MM.1S (cell line): ENCODE results near the gene CDH4.

Experiments
- DNase-seq: peaks from one replicate; pipeline ENCODE4 v3.0.0-alpha.2; 2015
- H2AFZ ChIP-seq: fragments of 300-600 bp; sonication (generic); 2 replicates; pipeline ENCODE4 v1.6.0; 2016; ENCODE audit warnings: antibody characterized with exemption, low read length
- H3F3A ChIP-seq: fragments of 300-600 bp; sonication (generic); 2 replicates; pipeline ENCODE4 v1.6.1; 2016; ENCODE audit warnings: mild to moderate bottlenecking, antibody characterized with exemption, low read length, moderate library complexity, mixed read lengths; ENCODE audit not compliant: insufficient read depth
- H3K27ac ChIP-seq: fragments of 300-600 bp; sonication (generic); 2 replicates; pipeline ENCODE4 v1.5.1; 2016; ENCODE audit warnings: mild to moderate bottlenecking, low read length
- H3K27me3 ChIP-seq: fragments of 300-600 bp; sonication (generic); replicated peaks from 2 replicates; pipeline ENCODE4 v1.6.0; 2016; ENCODE audit warnings: low read length; ENCODE audit not compliant: insufficient read depth
- H3K36me3 ChIP-seq: fragments of 300-600 bp; sonication (generic); replicated peaks from 2 replicates; pipeline ENCODE4 v1.6.1; 2016; ENCODE audit warnings: mild to moderate bottlenecking, low read length, mixed read lengths; ENCODE audit not compliant: insufficient read depth
- H3K4me1 ChIP-seq: fragments of 300-600 bp; sonication (generic); 2 replicates; pipeline ENCODE4 v1.6.1; 2016; ENCODE audit warnings: low read length, mixed read lengths
- H3K4me2 ChIP-seq: fragments of 300-600 bp; sonication (generic); 2 replicates; pipeline ENCODE4 v1.6.0; 2016; ENCODE audit warnings: low read depth, low read length
- H3K4me3 ChIP-seq: fragments of 300-600 bp; sonication (generic); 2 replicates; pipeline ENCODE4 v1.5.1; 2016; ENCODE audit warnings: low read length, mixed read lengths
- H3K79me2 ChIP-seq: fragments of 300-600 bp; sonication (generic); 2 replicates; pipeline ENCODE4 v1.6.1; 2016; ENCODE audit warnings: mixed run types, low read length, mixed read lengths
- H3K9ac ChIP-seq: fragments of 300-600 bp; sonication (generic); 2 replicates; pipeline ENCODE4 v1.6.1; 2016; ENCODE audit warnings: low read length, mixed read lengths
- H3K9me2 ChIP-seq: fragments of 300-600 bp; sonication (generic); replicated peaks from 2 replicates; pipeline ENCODE4 v1.6.1; 2016; ENCODE audit warnings: mild to moderate bottlenecking, low read length, mixed read lengths; ENCODE audit not compliant: insufficient read depth
- H3K9me3 ChIP-seq: fragments of 300-600 bp; sonication (generic); replicated peaks from 2 replicates; pipeline ENCODE4 v1.6.1; 2016; ENCODE audit warnings: mild to moderate bottlenecking, low read length, mixed read lengths; ENCODE audit not compliant: insufficient read depth
- H4K20me1 ChIP-seq: fragments of 300-600 bp; sonication (generic); 2 replicates; pipeline ENCODE4 v1.6.1; 2016; ENCODE audit warnings: mild to moderate bottlenecking, low read length, moderate library complexity, mixed read lengths; ENCODE audit not compliant: insufficient read depth
- EZH2 ChIP-seq: fragments of 300-600 bp; sonication (generic); optimal IDR thresholded peaks from 2 replicates; pipeline ENCODE3; 2017; ENCODE audit warnings: low read depth, mild to moderate bottlenecking, antibody characterized with exemption, low read length, mixed read lengths
- EZH2phosphoT487 ChIP-seq: fragments of 300-600 bp; sonication (generic); IDR thresholded peaks from 2 replicates; pipeline ENCODE4 v1.6.1; 2018; ENCODE audit warnings: antibody characterized with exemption, low read length
- TF ChIP-seq, protein P1 (sequence below): fragments of 300-600 bp; sonication (generic); IDR thresholded peaks from 2 replicates; pipeline ENCODE4 v1.5.1; 2016; ENCODE audit warnings: antibody characterized with exemption, low read length, mixed read lengths

CDH4 gene

DNA sequence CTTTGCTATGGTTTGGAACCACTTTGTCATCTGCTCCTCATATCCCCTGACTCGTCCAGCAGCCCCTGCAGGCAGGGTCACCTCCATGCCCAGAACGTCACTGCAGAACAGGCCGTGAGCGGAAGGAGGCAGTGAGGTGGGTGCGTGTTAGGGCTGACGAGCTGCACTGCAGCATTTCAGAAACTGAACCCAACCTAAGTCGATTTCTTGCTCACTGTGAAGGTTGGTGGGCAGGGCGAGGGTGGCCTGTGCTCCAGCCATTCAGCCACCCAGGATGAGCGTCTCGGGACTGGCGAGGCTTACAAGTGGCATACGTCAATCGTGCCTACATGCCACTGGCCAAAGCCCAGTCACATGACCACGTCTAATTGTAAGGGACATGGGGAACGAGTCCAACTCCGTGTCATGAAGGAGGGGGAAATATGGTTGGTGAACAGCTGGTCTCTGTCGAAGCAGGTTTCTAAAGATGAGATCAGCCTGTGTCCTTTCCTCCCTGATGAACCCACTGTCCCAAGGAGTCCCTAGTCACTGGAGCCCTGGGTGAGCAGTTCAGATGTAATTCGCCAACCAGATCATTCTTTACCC is 524.5 kb downstream of the CDH4 start:
- no peaks in the 10 kb centered on the region for H3K36me3 ChIP-seq
- H3K79me2 ChIP-seq: no peaks in the 10 kb centered on the region
- H2AFZ ChIP-seq: no peak overlapping the region
- H3K4me1 ChIP-seq: no peaks in the 10 kb centered on the region
- no peaks in the 10 kb centered on the region for H3K9me3 ChIP-seq
- no peaks in the 10 kb centered on the region for H4K20me1 ChIP-seq
- H3K4me3 ChIP-seq: no peak overlapping the region
- no peak for DNase-seq
- H3K9me2 ChIP-seq: no peaks in the 10 kb centered on the region
- no peaks in the 10 kb centered on the region for H3F3A ChIP-seq
- H3K27me3 ChIP-seq: peaks cover 85% of the 10 kb centered on the region
- no peak overlapping the region for H3K4me2 ChIP-seq
- H3K9ac ChIP-seq: no peak overlapping the region
- TF ChIP-seq EZH2 (no peak), EZH2phosphoT487 (no peak)
- TF ChIP-seq, protein P1, sequence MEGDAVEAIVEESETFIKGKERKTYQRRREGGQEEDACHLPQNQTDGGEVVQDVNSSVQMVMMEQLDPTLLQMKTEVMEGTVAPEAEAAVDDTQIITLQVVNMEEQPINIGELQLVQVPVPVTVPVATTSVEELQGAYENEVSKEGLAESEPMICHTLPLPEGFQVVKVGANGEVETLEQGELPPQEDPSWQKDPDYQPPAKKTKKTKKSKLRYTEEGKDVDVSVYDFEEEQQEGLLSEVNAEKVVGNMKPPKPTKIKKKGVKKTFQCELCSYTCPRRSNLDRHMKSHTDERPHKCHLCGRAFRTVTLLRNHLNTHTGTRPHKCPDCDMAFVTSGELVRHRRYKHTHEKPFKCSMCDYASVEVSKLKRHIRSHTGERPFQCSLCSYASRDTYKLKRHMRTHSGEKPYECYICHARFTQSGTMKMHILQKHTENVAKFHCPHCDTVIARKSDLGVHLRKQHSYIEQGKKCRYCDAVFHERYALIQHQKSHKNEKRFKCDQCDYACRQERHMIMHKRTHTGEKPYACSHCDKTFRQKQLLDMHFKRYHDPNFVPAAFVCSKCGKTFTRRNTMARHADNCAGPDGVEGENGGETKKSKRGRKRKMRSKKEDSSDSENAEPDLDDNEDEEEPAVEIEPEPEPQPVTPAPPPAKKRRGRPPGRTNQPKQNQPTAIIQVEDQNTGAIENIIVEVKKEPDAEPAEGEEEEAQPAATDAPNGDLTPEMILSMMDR: no peak
- no peak overlapping the region for H3K27ac ChIP-seq

DNA sequence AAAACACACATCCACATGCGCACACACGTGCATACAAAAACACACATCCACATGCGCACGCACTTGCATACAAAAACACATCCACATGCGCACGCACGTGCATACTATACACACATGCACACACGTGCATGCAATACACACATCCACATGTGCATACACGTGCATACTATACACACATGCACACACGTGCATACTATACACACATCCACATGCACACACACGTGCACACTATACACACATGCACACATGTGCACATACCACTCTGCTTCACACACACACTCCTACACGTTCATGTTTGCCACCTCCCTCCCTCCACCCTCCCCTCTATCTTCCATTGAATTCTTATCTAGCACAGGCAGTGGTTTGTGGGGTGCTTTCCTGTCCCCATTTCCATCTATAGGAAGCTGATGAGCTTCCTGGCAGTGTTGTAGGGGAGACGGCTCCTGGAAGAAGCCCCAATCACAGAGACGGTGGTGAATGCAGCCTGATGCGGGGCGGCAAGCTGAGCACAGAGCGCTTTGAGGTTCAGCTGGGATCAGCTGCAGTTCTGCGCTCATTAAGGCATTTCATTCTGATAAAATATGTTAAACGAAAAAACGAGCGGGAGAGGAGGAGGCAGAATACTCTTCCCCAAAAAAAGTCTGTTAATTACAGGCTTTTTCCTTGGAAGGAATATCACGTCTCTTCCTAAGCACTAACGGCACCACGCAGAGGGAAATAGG is 525.9 kb downstream of the CDH4 start:
- Histone ChIP-seq H3K36me3 (no peaks in the 10 kb centered on the region), H3K4me1 (no peaks in the 10 kb centered on the region), H4K20me1 (no peaks in the 10 kb centered on the region), H3F3A (no peaks in the 10 kb centered on the region), H2AFZ (no peak overlapping the region), H3K9me2 (no peaks in the 10 kb centered on the region), H3K4me3 (no peak overlapping the region), H3K27me3 (peaks cover 85% of the 10 kb centered on the region), H3K79me2 (no peaks in the 10 kb centered on the region), H3K9ac (no peak overlapping the region), H3K27ac (no peak overlapping the region), H3K9me3 (no peaks in the 10 kb centered on the region), H3K4me2 (no peak overlapping the region)
- TF ChIP-seq EZH2: no peak
- TF ChIP-seq, protein P1: no peak
- no peak for TF ChIP-seq EZH2phosphoT487
- no peak for DNase-seq

DNA sequence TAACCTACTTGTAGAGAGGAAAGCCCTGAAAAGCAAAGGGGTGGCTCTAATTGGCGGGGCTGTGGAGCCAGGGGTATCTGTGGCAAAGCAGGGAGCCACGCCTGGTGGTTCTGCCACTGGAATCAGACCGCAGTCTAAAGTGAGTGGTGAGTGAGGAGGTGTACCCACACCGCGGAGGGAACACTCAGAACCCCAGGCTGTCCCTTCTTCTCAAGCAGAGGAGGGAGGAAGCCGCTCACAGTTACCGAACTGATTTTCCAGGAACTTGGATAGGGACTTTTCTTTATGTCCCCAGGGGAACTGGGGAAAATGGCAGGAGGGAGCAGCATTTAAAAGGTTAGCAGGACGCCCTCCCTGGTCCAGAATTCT is 526.4 kb downstream of the CDH4 start:
- Histone ChIP-seq H3F3A (no peaks in the 10 kb centered on the region), H3K79me2 (no peaks in the 10 kb centered on the region), H3K36me3 (no peaks in the 10 kb centered on the region), H3K9me3 (no peaks in the 10 kb centered on the region), H3K9me2 (no peaks in the 10 kb centered on the region), H3K4me2 (no peak overlapping the region), H4K20me1 (no peaks in the 10 kb centered on the region), H3K4me1 (no peaks in the 10 kb centered on the region), H3K9ac (no peak overlapping the region), H3K27me3 (peaks cover 85% of the 10 kb centered on the region), H2AFZ (no peak overlapping the region), H3K27ac (no peak overlapping the region), H3K4me3 (no peak overlapping the region)
- DNase-seq: no peak
- TF ChIP-seq, protein P1: no peak
- TF ChIP-seq EZH2phosphoT487: no peak
- TF ChIP-seq EZH2: no peak
